GM12878 (cell line): ENCODE measurements around the gene SCRN3. TPM values are rescaled to one million over a fixed set of nuclear protein-coding genes. Genes with fewer than 3 reads are reported as not detected.
"Not testable (repeated sequence)": the region's sequence is repeated elsewhere in the genome, so short reads cannot be mapped to it uniquely, and the experiment has no call there.

Source experiments
- ATAC-seq: fragments of 200-7000 bp; cut with Tn5 transposase; 3 replicates; pipeline ENCODE4 v1.9.1; 2020; ENCODE audit warnings: mild to moderate bottlenecking, moderate library complexity
- BruUV-seq: library from RNA; stranded (reverse); fragments of 400-500 nt; replicated peaks from 2 replicates; lab custom pipeline; 2021; lab: Mats Ljungman, UMichigan
- CTCF ChIA-PET: fragments of 300-600 bp; sonication (Branson Sonifier 250); formaldehyde crosslinking; extraction: SDS; loops from one replicate; lab custom pipeline; 2021; ENCODE audit warnings: inconsistent platforms; lab: Yijun Ruan, JAX
- POLR2A ChIA-PET: fragments of 350-600 bp; formaldehyde crosslinking; extraction: SDS; loops from one replicate; lab custom pipeline; 2021; ENCODE audit warnings: inconsistent platforms; lab: Charles Lee
- RAD21 ChIA-PET: fragments of 300-600 bp; sonication (Branson Sonifier 250); formaldehyde crosslinking; loops from one replicate; lab custom pipeline; 2023; ENCODE audit warnings: antibody characterized with exemption; ENCODE audit not compliant: unreplicated experiment; lab: Charles Lee
- SMC1A ChIA-PET: fragments of 300-600 bp; sonication (Branson Sonifier 250); formaldehyde crosslinking; loops from one replicate; lab custom pipeline; 2023; ENCODE audit not compliant: unreplicated experiment, uncharacterized antibody; lab: Charles Lee
- DNase-seq: peaks from one replicate; pipeline ENCODE4 v3.0.0-alpha.2; 2011; ENCODE audit warnings: low read depth, low spot score
- FAIRE-seq: peaks from 3 replicates; lab custom pipeline; 2011; peaks lifted over from hg19 to GRCh38; lab: Jason Lieb, UNC
- H2AFZ ChIP-seq: 2 replicates; pipeline ENCODE4 v1.6.0; 2011; ENCODE audit warnings: low read depth, low read length, control low read depth; ENCODE audit not compliant: control insufficient read depth
- H3K27ac ChIP-seq: 2 replicates; pipeline ENCODE4 v1.5.1; 2011; ENCODE audit warnings: control low read depth; ENCODE audit not compliant: control insufficient read depth, insufficient read depth
- H3K27me3 ChIP-seq, 2 experiments: replicated peaks in 1 of 2; 2 replicates each; pipeline versions ENCODE4 v1.6.0 to v1.6.1; 2011; ENCODE audit warnings: low read length in 1 of 2; ENCODE audit not compliant: control insufficient read depth in 2 of 2, insufficient read depth in 2 of 2
- H3K36me3 ChIP-seq, 2 experiments: 2 replicates each; pipeline ENCODE4 v1.5.1; 2011; ENCODE audit warnings: low read length in 1 of 2; ENCODE audit not compliant: control insufficient read depth in 2 of 2, insufficient read depth in 2 of 2
- H3K4me1 ChIP-seq: 2 replicates; pipeline ENCODE4 v1.6.1; 2011; ENCODE audit warnings: mild to moderate bottlenecking, low read length, moderate library complexity, mixed read lengths; ENCODE audit not compliant: control insufficient read depth, insufficient read depth
- H3K4me2 ChIP-seq: 2 replicates; pipeline ENCODE4 v1.6.0; 2011; ENCODE audit warnings: control low read depth; ENCODE audit not compliant: control insufficient read depth, insufficient read depth
- H3K4me3 ChIP-seq: fragments of 200-600 bp; sonication (generic); 2 replicates; pipeline ENCODE4 v1.5.1; 2016
- H3K79me2 ChIP-seq: 2 replicates; pipeline ENCODE4 v1.6.0; 2011; ENCODE audit warnings: low read length; ENCODE audit not compliant: control insufficient read depth, insufficient read depth
- H3K9ac ChIP-seq: 2 replicates; pipeline ENCODE4 v1.8.0; 2011; ENCODE audit warnings: low read length, control low read depth, mixed read lengths; ENCODE audit not compliant: control insufficient read depth, insufficient read depth
- H3K9me3 ChIP-seq: replicated peaks from 3 replicates; pipeline ENCODE4 v1.5.1; 2011; ENCODE audit warnings: mild to moderate bottlenecking, low read length; ENCODE audit not compliant: control insufficient read depth, insufficient read depth
- H4K20me1 ChIP-seq: 2 replicates; pipeline ENCODE4 v1.6.0; 2011; ENCODE audit not compliant: control insufficient read depth, insufficient read depth
- CREM ChIP-seq: IDR thresholded peaks from 2 replicates; pipeline ENCODE4 v1.6.1; 2014; ENCODE audit warnings: antibody characterized with exemption, low read depth
- JUNB ChIP-seq: IDR thresholded peaks from 2 replicates; pipeline ENCODE4 v1.6.1; 2016; ENCODE audit warnings: antibody characterized with exemption, mild to moderate bottlenecking
- MXI1 ChIP-seq: fragments of 150-350 bp; IDR thresholded peaks from 2 replicates; pipeline ENCODE4 v1.6.1; 2011; ENCODE audit warnings: low read depth, mild to moderate bottlenecking, inconsistent platforms, low read length, improper control_type of control experiment
- NFYA ChIP-seq: IDR thresholded peaks from 2 replicates; pipeline ENCODE4 v1.6.1; 2011; ENCODE audit warnings: low read depth, mild to moderate bottlenecking, low read length, improper control_type of control experiment, borderline replicate concordance
- PAX8 ChIP-seq: fragments of 450-650 bp; IDR thresholded peaks from 2 replicates; pipeline ENCODE4 v1.6.1; 2017; ENCODE audit warnings: mild to moderate bottlenecking, moderate library complexity
- PML ChIP-seq: IDR thresholded peaks from 2 replicates; pipeline ENCODE4 v1.6.1; 2012; ENCODE audit warnings: low read length, inconsistent platforms
- POLR2AphosphoS2 ChIP-seq: IDR thresholded peaks from 2 replicates; pipeline ENCODE4 v1.6.1; 2011; ENCODE audit warnings: low read depth, mild to moderate bottlenecking, low read length, improper control_type of control experiment, moderate library complexity
- POU2F2 ChIP-seq: IDR thresholded peaks from 3 replicates; pipeline ENCODE4 v1.6.1; 2011; ENCODE audit warnings: low read depth, mild to moderate bottlenecking, low read length, borderline replicate concordance
- RELA ChIP-seq: fragments of 450-650 bp; IDR thresholded peaks from 2 replicates; pipeline ENCODE4 v1.8.0; 2014; ENCODE audit warnings: borderline replicate concordance; ENCODE audit not compliant: partially characterized antibody
- RUNX3 ChIP-seq: IDR thresholded peaks from 2 replicates; pipeline ENCODE4 v1.6.1; 2012; ENCODE audit warnings: low read length, inconsistent platforms
- SREBF1 ChIP-seq: IDR thresholded peaks from 2 replicates; pipeline ENCODE4 v1.6.1; 2012; ENCODE audit warnings: mild to moderate bottlenecking, low read length
- WGBS: methylation state at CpG from one replicate; pipeline ENCODE4 v1.1.6; 2016; ENCODE audit warnings: low lambda C conversion rate; ENCODE audit not compliant: insufficient replicate concordance, insufficient coverage; ENCODE audit errors: missing lambda C conversion rate; 5-methylcytosine and 5-hydroxymethylcytosine counted together
- in situ Hi-C: fragments of 300-500 bp; cut with MboI; formaldehyde crosslinking; loops from 9 replicates; pipeline ENCODE4 v1.14.3; 2018; ENCODE audit warnings: mixed read lengths
- intact Hi-C: fragments of 100-400 bp; cut with micrococcal nuclease; formaldehyde crosslinking; loops from one replicate; pipeline ENCODE4 v1.14.2; 2022; ENCODE audit not compliant: unreplicated experiment
- polyA plus RNA-seq, 11 experiments: library from polyadenylated mRNA; depleted of rRNA in 4 of 11; unstranded in 6 of 11; stranded (reverse) in 5 of 11; fragments of >200 nt; fragmentation: Nextera tagmentation in 4 of 11; fragmentation: Illumina TruSeq in 1 of 11; extraction: Ambion mirVana in 4 of 11; extraction: Trizol in 1 of 11; gene quantifications; 1 replicate in 1 of 11; 2 replicates in 10 of 11; pipeline versions ENCODE4 v1.2.1 to v1.2.3, GENCODE V29; 2011 to 2016; ENCODE audit warnings: inconsistent platforms in 2 of 11, missing spikeins in 2 of 11, low read depth in 1 of 11
- total RNA-seq, 4 experiments: library from RNA; depleted of rRNA in 3 of 4; stranded (reverse); fragments of >200 nt in 3 of 4; fragmentation: Illumina TruSeq in 1 of 4; extraction: Trizol in 1 of 4; gene quantifications; 2 replicates each; pipeline versions ENCODE4 v1.2.1 to v1.2.3, GENCODE V29; 2013 to 2021
- TF ChIP-seq, protein P1 (sequence below), 3 experiments: IDR thresholded peaks in 2 of 3; conservative IDR thresholded peaks in 1 of 3; 2 replicates each; pipeline ENCODE4 v1.5.1; 2011; ENCODE audit warnings: low read depth in 3 of 3, low read length in 3 of 3, mild to moderate bottlenecking in 3 of 3, control low read depth in 2 of 3, moderate library complexity in 2 of 3, inconsistent platforms in 1 of 3, mixed read lengths in 1 of 3; ENCODE audit not compliant: control insufficient read depth in 2 of 3, insufficient read depth in 1 of 3; ENCODE audit errors: extremely low read depth in 1 of 3
- TF ChIP-seq, protein P2 (sequence below): fragments of 450-650 bp; IDR thresholded peaks from 2 replicates; pipeline ENCODE4 v1.6.1; 2017; ENCODE audit warnings: mild to moderate bottlenecking, moderate library complexity

Gene SCRN3
- total and polyA plus RNA-seq, 10 of the 15 experiments (the other 5 are each of a cell fraction or from before 2014, with no cell fraction given): 5.7 to 16.0 (median 13.0) TPM

DNA sequence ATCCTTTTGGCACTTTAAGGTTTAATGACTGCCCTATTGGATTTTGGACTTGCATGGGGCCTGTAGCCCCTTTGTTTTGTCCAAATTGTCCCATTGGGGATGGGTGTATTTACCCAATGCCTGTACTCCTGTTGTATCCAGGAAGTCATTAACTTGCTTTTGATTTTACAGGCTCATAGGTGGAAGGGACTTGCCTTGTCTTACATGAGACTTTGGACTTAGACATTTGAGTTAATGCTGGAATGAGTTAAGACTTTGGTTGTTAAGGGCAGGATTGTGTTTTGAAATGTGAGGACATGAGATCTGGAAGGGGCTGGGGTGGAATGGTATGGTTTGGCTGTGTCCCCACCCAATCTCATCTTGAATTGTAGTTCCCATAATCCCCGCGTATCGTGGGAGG lies 5.2 kb upstream of the SCRN3 start:
- 100% methylated on average over 3 of the region's 3 CpGs for WGBS
- H3K9ac ChIP-seq, POLR2A ChIA-PET, H2AFZ ChIP-seq, H3K4me3 ChIP-seq, H3K9me3 ChIP-seq, intact Hi-C loops, H4K20me1 ChIP-seq, H3K27ac ChIP-seq, ATAC-seq, RAD21 ChIA-PET, H3K4me2 ChIP-seq, H3K27me3 ChIP-seq, in situ Hi-C loops, H3K36me3 ChIP-seq, SMC1A ChIA-PET, FAIRE-seq, H3K4me1 ChIP-seq, DNase-seq, BruUV-seq, CTCF ChIA-PET: not testable (repeated sequence)
- H3K79me2 ChIP-seq: peaks cover 32% of the 10 kb centered on the region

DNA sequence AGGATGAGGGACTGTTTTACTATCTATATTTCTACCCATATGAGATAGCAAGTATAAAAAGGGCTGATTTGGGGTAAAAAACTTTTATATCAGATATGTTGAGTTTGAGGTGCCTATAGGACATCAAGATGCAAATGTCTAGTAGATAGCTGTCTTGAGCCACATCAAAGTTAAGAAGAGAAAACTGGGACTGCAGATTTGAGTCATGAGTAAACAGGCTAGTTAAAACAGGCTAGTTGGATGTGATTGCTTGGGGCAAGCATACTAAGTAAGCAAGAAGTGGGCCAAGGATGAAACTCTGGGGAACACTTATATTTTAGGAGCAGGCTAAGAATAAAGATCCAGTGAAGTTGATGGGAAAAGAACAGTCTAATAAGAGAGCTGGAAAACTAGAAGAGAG lies 2.8 kb upstream of the SCRN3 start:
- DNase-seq: no peak
- no peaks in the 10 kb centered on the region for H3K4me1 ChIP-seq
- ChIA-PET CTCF (interaction anchor here (0.9 kb wide), 1 partner anchor 51 kb away, joined by 3 read pairs; no protein-coding TSS in a partner anchor), POLR2A (interaction anchor here (2.3 kb wide), 1 partner anchor 10 kb away, joined by 9 read pairs; no protein-coding TSS in a partner anchor), RAD21 (no interaction called here), SMC1A (interaction anchor here (0.9 to 1.2 kb wide), 3 partner anchors 9 to 24 kb away, joined by 3 read pairs; no protein-coding TSS in a partner anchor)
- peak; percentile 33 for ATAC-seq
- no peaks in the 10 kb centered on the region; the same call in 2 of the 3 replicates for H3K9me3 ChIP-seq
- no peak overlapping the region for H3K4me3 ChIP-seq
- H3K4me2 ChIP-seq: 0 out of 2 replicates have a peak overlapping the region, but pooled peaks have one; percentile 17
- in situ Hi-C loops: no loop called here
- H3K27me3 ChIP-seq: no peaks in the 10 kb centered on the region
- H3K9ac ChIP-seq: no peak overlapping the region
- no TSS peak for BruUV-seq
- no peaks in the 10 kb centered on the region for H3K36me3 ChIP-seq
- intact Hi-C loops: no loop called here
- no peak overlapping the region for H3K27ac ChIP-seq
- peaks cover 35% of the 10 kb centered on the region for H3K79me2 ChIP-seq
- H2AFZ ChIP-seq: no peak overlapping the region
- H4K20me1 ChIP-seq: no peaks in the 10 kb centered on the region
- FAIRE-seq: no peak
- TF ChIP-seq PAX8 (no peak), JUNB (peak; percentile 93), POU2F2 (peak; percentile 55; the same call in 1 of the 3 replicates), CREM (peak; percentile 24; the same call in 1 of the 2 replicates), PML (no peak), MXI1 (no peak), SREBF1 (no peak), POLR2AphosphoS2 (no peak), NFYA (no peak), RELA (no peak), RUNX3 (peak; percentile 87)
- TF ChIP-seq, protein P1, sequence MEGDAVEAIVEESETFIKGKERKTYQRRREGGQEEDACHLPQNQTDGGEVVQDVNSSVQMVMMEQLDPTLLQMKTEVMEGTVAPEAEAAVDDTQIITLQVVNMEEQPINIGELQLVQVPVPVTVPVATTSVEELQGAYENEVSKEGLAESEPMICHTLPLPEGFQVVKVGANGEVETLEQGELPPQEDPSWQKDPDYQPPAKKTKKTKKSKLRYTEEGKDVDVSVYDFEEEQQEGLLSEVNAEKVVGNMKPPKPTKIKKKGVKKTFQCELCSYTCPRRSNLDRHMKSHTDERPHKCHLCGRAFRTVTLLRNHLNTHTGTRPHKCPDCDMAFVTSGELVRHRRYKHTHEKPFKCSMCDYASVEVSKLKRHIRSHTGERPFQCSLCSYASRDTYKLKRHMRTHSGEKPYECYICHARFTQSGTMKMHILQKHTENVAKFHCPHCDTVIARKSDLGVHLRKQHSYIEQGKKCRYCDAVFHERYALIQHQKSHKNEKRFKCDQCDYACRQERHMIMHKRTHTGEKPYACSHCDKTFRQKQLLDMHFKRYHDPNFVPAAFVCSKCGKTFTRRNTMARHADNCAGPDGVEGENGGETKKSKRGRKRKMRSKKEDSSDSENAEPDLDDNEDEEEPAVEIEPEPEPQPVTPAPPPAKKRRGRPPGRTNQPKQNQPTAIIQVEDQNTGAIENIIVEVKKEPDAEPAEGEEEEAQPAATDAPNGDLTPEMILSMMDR (IDR thresholded peaks at IDR 0.05 in 2 of 3, conservative IDR thresholded peaks at IDR 0.05 in 1 of 3; ENCODE audit: control insufficient read depth in 2 of 3, extremely low read depth in 1 of 3, insufficient read depth in 1 of 3, low read depth in 3 of 3, low read length in 3 of 3): no peak
- TF ChIP-seq, protein P2, sequence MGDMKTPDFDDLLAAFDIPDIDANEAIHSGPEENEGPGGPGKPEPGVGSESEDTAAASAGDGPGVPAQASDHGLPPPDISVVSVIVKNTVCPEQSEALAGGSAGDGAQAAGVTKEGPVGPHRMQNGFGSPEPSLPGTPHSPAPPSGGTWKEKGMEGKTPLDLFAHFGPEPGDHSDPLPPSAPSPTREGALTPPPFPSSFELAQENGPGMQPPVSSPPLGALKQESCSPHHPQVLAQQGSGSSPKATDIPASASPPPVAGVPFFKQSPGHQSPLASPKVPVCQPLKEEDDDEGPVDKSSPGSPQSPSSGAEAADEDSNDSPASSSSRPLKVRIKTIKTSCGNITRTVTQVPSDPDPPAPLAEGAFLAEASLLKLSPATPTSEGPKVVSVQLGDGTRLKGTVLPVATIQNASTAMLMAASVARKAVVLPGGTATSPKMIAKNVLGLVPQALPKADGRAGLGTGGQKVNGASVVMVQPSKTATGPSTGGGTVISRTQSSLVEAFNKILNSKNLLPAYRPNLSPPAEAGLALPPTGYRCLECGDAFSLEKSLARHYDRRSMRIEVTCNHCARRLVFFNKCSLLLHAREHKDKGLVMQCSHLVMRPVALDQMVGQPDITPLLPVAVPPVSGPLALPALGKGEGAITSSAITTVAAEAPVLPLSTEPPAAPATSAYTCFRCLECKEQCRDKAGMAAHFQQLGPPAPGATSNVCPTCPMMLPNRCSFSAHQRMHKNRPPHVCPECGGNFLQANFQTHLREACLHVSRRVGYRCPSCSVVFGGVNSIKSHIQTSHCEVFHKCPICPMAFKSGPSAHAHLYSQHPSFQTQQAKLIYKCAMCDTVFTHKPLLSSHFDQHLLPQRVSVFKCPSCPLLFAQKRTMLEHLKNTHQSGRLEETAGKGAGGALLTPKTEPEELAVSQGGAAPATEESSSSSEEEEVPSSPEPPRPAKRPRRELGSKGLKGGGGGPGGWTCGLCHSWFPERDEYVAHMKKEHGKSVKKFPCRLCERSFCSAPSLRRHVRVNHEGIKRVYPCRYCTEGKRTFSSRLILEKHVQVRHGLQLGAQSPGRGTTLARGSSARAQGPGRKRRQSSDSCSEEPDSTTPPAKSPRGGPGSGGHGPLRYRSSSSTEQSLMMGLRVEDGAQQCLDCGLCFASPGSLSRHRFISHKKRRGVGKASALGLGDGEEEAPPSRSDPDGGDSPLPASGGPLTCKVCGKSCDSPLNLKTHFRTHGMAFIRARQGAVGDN: no peak
